Trophoblast cell (in vitro differentiated cells and primary cell): ENCODE results near the gene THG1L.
"Not testable (repeated sequence)": the region's sequence is repeated elsewhere in the genome, so short reads cannot be mapped to it uniquely, and the experiment has no call there.

Experiments
- DNase-seq, 2 donors: peaks; one replicate each; pipeline ENCODE4 v3.0.0-alpha.2; 2016
- H2AFZ ChIP-seq: 2 replicates; pipeline ENCODE4 v1.6.1; 2013; ENCODE audit warnings: low read length, moderate library complexity, mild to moderate bottlenecking; ENCODE audit not compliant: insufficient read depth, poor library complexity
- H2AK5ac ChIP-seq: 2 replicates; pipeline ENCODE4 v1.6.1; 2013; ENCODE audit warnings: mild to moderate bottlenecking, low read length
- H2BK120ac ChIP-seq: 2 replicates; pipeline ENCODE4 v1.6.1; 2013; ENCODE audit warnings: low read length, mild to moderate bottlenecking, moderate library complexity; ENCODE audit not compliant: insufficient read depth, poor library complexity
- H2BK12ac ChIP-seq: 2 replicates; pipeline ENCODE4 v1.6.1; 2013; ENCODE audit warnings: mild to moderate bottlenecking, low read length, moderate library complexity
- H2BK5ac ChIP-seq: 2 replicates; pipeline ENCODE4 v1.6.1; 2013; ENCODE audit warnings: low read length, low read depth, moderate library complexity, mild to moderate bottlenecking; ENCODE audit not compliant: poor library complexity
- H3K14ac ChIP-seq: 2 replicates; pipeline ENCODE4 v1.6.1; 2013; ENCODE audit warnings: mild to moderate bottlenecking, low read length
- H3K18ac ChIP-seq: 2 replicates; pipeline ENCODE4 v1.6.1; 2013; ENCODE audit warnings: mild to moderate bottlenecking, low read length
- H3K23ac ChIP-seq: 2 replicates; pipeline ENCODE4 v1.6.1; 2013; ENCODE audit warnings: low read length
- H3K27ac ChIP-seq: 2 replicates; pipeline ENCODE4 v1.5.1; 2013; ENCODE audit warnings: low read depth, mild to moderate bottlenecking, inconsistent platforms, low read length, moderate library complexity
- H3K27me3 ChIP-seq: 2 replicates; pipeline ENCODE4 v1.6.1; 2013; ENCODE audit warnings: inconsistent platforms, mild to moderate bottlenecking, low read length, moderate library complexity; ENCODE audit not compliant: insufficient read depth
- H3K36me3 ChIP-seq, 2 experiments: 1 replicate in 1 of 2; 2 replicates in 1 of 2; pipeline ENCODE4 v1.6.1; 2013; ENCODE audit warnings: low read length in 2 of 2, mild to moderate bottlenecking in 2 of 2, moderate library complexity in 1 of 2; ENCODE audit not compliant: insufficient read depth in 2 of 2, control insufficient read depth in 1 of 2
- H3K4ac ChIP-seq: 2 replicates; pipeline ENCODE4 v1.6.1; 2013; ENCODE audit warnings: low read depth, mild to moderate bottlenecking, low read length, moderate library complexity
- H3K4me1 ChIP-seq, 2 experiments: 1 replicate in 1 of 2; 2 replicates in 1 of 2; pipeline ENCODE4 v1.6.1; 2013; ENCODE audit warnings: low read length in 2 of 2, mild to moderate bottlenecking in 2 of 2, moderate library complexity in 1 of 2; ENCODE audit not compliant: insufficient read depth in 2 of 2, control insufficient read depth in 1 of 2
- H3K4me2 ChIP-seq: 2 replicates; pipeline ENCODE4 v1.6.1; 2013; ENCODE audit warnings: inconsistent platforms, mild to moderate bottlenecking, low read length, moderate library complexity
- H3K4me3 ChIP-seq: 2 replicates; pipeline ENCODE4 v1.5.1; 2013; ENCODE audit warnings: mild to moderate bottlenecking, low read depth, low read length, inconsistent platforms
- H3K79me1 ChIP-seq: one replicate; pipeline ENCODE4 v1.6.1; 2013; ENCODE audit warnings: low read length
- H3K79me2 ChIP-seq: 2 replicates; pipeline ENCODE4 v1.6.1; 2013; ENCODE audit warnings: low read length, mild to moderate bottlenecking; ENCODE audit not compliant: control insufficient read depth, insufficient read depth, poor library complexity
- H3K9ac ChIP-seq: 2 replicates; pipeline ENCODE4 v1.6.1; 2013; ENCODE audit warnings: mild to moderate bottlenecking, low read length
- H3K9me3 ChIP-seq: 2 replicates; pipeline ENCODE4 v1.6.1; 2013; ENCODE audit warnings: low read depth, mild to moderate bottlenecking, control low read depth, inconsistent platforms, low read length; ENCODE audit not compliant: insufficient read depth
- H4K12ac ChIP-seq: 2 replicates; pipeline ENCODE4 v1.6.1; 2013; ENCODE audit warnings: low read depth, mild to moderate bottlenecking, low read length, moderate library complexity
- H4K8ac ChIP-seq: 2 replicates; pipeline ENCODE4 v1.6.1; 2013; ENCODE audit warnings: low read depth, mild to moderate bottlenecking, low read length, moderate library complexity
- H4K91ac ChIP-seq: one replicate; pipeline ENCODE4 v1.6.1; 2013; ENCODE audit warnings: low read depth, mild to moderate bottlenecking, low read length, moderate library complexity
- WGBS: extraction: QIAGEN DNeasy Blood & Tissue Kit; methylation state at CpG from one replicate; pipeline ENCODE4 v1.1.7; 2013; ENCODE audit warnings: missing lambda C conversion rate; ENCODE audit not compliant: insufficient read length, insufficient coverage; ENCODE audit errors: extremely low coverage; 5-methylcytosine and 5-hydroxymethylcytosine counted together

Gene THG1L

DNA sequence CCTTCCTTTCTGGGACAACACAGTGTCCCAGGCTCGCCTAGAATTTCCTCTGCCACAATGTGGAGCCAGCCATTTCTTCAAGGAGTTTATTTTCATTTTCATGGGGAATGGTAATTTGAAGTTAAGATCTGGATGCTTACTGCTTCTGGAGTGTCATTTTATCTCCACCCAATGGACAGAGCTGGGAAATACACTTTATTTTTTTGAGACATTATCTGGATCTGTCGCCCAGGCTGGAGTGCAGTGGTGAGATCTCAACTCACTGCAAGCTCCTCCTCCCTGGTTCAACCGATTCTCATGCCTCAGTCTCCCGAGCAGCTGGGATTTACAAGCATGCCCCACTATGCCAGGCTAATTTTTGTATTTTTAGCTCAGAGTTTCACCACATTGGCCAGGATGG is 12.7 kb upstream of the THG1L start:
- Histone ChIP-seq H2BK12ac (no peak overlapping the region), H2BK120ac (no peak overlapping the region), H3K27ac (no peak overlapping the region), H4K91ac (no peak overlapping the region), H3K36me3 (no peaks in the 10 kb centered on the region), H3K79me1 (no peaks in the 10 kb centered on the region), H3K4me1 (no peaks in the 10 kb centered on the region), H2AK5ac (no peak overlapping the region), H3K9ac (no peak overlapping the region), H3K4ac (no peak overlapping the region), H3K9me3 (no peaks in the 10 kb centered on the region), H3K14ac (no peak overlapping the region), H3K4me3 (no peak overlapping the region), H2BK5ac (no peak overlapping the region), H3K27me3 (no peaks in the 10 kb centered on the region), H3K79me2 (no peaks in the 10 kb centered on the region), H4K8ac (no peak overlapping the region), H4K12ac (no peak overlapping the region), H3K23ac (no peak overlapping the region), H3K4me2 (no peak overlapping the region), H3K18ac (no peak overlapping the region), H2AFZ (no peak overlapping the region)
- DNase-seq: peak in 1 of 2 donors; percentile 81
- WGBS: no CpG with 5 or more reads among the region's 4 CpGs

GRCh38 chr5:157719245-157719644 is 12.0 kb upstream of the THG1L start:
- no peak overlapping the region for H4K8ac ChIP-seq
- H3K36me3 ChIP-seq: no peaks in the 10 kb centered on the region
- peak overlapping the region; percentile 6 for H4K91ac ChIP-seq
- DNase-seq: no peak
- no peaks in the 10 kb centered on the region for H3K79me1 ChIP-seq
- no peak overlapping the region for H3K4ac ChIP-seq
- H2BK5ac ChIP-seq: no peak overlapping the region
- no peak overlapping the region for H3K27ac ChIP-seq
- no peak overlapping the region for H3K9ac ChIP-seq
- no peak overlapping the region for H4K12ac ChIP-seq
- H3K9me3 ChIP-seq: no peaks in the 10 kb centered on the region
- no peak overlapping the region for H2BK120ac ChIP-seq
- H3K27me3 ChIP-seq: no peaks in the 10 kb centered on the region
- no peak overlapping the region for H3K4me2 ChIP-seq
- no peak overlapping the region for H3K23ac ChIP-seq
- peak overlapping the region; percentile 40 for H2BK12ac ChIP-seq
- no peak overlapping the region for H3K4me3 ChIP-seq
- no CpG with 5 or more reads among the region's 2 CpGs for WGBS
- no peak overlapping the region for H3K14ac ChIP-seq
- H2AK5ac ChIP-seq: peak overlapping the region; percentile 14
- no peak overlapping the region for H3K18ac ChIP-seq
- H2AFZ ChIP-seq: no peak overlapping the region
- no peaks in the 10 kb centered on the region for H3K4me1 ChIP-seq
- H3K79me2 ChIP-seq: no peaks in the 10 kb centered on the region

GRCh38 chr5:157721159-157721558 is 10.1 kb upstream of the THG1L start:
- Histone ChIP-seq H4K8ac (no peak overlapping the region), H3K9me3 (no peaks in the 10 kb centered on the region), H4K91ac (no peak overlapping the region), H3K79me2 (no peaks in the 10 kb centered on the region), H3K27ac (no peak overlapping the region), H3K4me1 (no peaks in the 10 kb centered on the region), H3K4me2 (no peak overlapping the region), H3K36me3 (no peaks in the 10 kb centered on the region), H3K4ac (no peak overlapping the region), H2BK120ac (no peak overlapping the region), H3K27me3 (no peaks in the 10 kb centered on the region), H3K23ac (no peak overlapping the region), H2BK12ac (no peak overlapping the region), H3K14ac (no peak overlapping the region), H2BK5ac (no peak overlapping the region), H2AK5ac (no peak overlapping the region), H3K4me3 (no peak overlapping the region), H3K9ac (no peak overlapping the region), H3K18ac (no peak overlapping the region), H3K79me1 (no peaks in the 10 kb centered on the region), H4K12ac (no peak overlapping the region), H2AFZ (no peak overlapping the region)
- DNase-seq: no peak
- no CpG with 5 or more reads among the region's 6 CpGs for WGBS

DNA sequence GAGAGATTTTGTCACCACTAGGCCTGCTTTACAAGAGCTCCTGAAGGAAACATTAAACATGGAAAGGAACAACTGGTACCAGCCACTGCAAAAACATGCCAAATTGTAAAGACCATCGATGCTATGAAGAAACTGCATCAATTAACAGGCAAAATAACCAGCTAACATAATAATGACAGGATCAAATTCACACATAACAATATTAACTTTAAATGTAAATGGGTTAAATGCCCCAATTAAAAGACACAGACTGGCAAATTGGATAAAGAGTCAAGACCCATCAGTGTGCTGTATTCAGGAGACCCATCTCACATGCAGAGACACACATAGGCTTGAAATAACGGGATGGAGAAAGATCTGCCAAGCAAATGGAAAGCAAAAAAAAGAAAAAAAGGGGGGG is 8.3 kb upstream of the THG1L start:
- not testable (repeated sequence) for DNase-seq, H2AFZ ChIP-seq, H4K12ac ChIP-seq, H3K9ac ChIP-seq, H3K23ac ChIP-seq, H4K8ac ChIP-seq, H3K18ac ChIP-seq, H3K36me3 ChIP-seq, H3K4ac ChIP-seq, H4K91ac ChIP-seq, H3K4me2 ChIP-seq, H3K79me1 ChIP-seq, H3K27ac ChIP-seq, H3K27me3 ChIP-seq, H2AK5ac ChIP-seq, H3K4me3 ChIP-seq, H3K4me1 ChIP-seq, H3K79me2 ChIP-seq, H3K14ac ChIP-seq, H2BK5ac ChIP-seq, H2BK12ac ChIP-seq, H2BK120ac ChIP-seq, H3K9me3 ChIP-seq
- WGBS: no CpG with 5 or more reads among the region's 2 CpGs
